HG02588 (cell line): ENCODE results near the gene RPUSD1.
"Not testable (repeated sequence)": the region's sequence is repeated elsewhere in the genome, so short reads cannot be mapped to it uniquely, and the experiment has no call there.

ENCODE experiments used
- ATAC-seq: cut with Tn5 transposase; IDR thresholded peaks from one replicate; pipeline ENCODE4 v1.9.1; 2021; ENCODE audit warnings: mild to moderate bottlenecking, moderate library complexity; ENCODE audit not compliant: unreplicated experiment

The RPUSD1 gene

DNA sequence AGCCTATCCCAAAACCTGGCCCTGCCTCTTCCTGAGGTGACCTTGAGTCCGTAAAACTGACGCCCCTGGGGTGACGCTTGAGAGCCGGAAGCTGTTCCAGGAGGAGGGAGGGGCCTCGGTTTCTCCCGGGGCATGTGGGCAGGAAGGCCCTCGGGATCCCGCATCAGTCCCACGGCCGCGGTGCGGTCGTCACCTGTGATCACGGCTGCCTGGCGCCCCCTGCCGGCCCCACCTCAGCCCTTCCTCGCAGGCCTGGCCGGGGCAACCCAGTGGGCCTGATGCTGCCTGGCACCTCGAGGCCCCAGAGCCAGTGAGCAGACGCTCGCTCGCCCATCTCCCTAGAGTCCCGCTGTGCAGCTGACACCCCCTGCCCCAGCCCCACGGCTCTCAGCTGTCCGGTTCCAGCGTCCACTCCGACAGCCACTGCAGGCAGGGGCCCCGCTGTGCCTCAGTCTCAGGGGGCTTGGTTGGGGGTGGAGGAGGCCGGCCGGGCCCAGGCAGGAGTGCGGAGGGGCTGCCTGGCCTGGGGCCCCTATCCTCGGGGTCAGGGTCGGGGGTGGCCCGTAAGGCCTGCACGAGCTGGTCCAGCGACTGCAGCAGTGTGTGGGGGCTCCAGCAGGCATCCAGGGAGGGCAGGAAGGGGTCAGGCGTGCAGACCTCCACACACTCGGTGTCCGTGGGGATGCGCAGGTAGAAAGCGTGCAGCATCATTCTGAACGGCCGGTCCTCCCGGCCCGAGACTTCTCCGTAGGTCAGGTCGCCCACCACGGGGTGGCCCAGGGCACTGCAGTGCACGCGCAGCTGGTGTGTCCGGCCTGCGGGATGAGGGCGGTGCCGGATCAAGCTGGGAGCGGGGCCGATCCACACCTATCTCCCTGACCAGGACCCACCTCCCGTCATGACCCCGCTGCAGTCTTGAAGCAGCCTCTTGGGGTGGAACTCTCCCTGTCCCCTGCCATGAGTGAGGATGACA is 2.3 kb downstream of the RPUSD1 start:
- ATAC-seq: no peak

DNA sequence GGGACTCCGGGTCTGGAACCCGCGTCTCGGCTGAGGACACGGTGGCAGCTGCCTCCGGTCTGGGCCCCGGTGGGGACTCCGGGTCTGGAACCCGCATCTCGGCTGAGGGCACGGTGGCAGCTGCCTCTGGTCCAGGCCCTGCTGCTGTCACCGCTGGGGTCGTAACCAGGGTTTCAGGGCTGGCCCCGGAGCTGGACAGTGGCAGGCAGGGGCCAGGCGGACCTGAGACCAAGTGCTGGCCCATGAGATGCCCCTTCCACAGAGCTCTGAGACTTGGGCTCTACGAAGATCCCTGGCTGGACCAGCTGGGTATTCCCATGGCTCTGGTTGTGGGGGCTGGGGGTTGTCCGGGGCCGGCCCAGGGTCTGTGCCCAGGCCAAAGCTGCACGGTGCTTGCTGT is 3.8 kb downstream of the RPUSD1 start:
- ATAC-seq: no peak

DNA sequence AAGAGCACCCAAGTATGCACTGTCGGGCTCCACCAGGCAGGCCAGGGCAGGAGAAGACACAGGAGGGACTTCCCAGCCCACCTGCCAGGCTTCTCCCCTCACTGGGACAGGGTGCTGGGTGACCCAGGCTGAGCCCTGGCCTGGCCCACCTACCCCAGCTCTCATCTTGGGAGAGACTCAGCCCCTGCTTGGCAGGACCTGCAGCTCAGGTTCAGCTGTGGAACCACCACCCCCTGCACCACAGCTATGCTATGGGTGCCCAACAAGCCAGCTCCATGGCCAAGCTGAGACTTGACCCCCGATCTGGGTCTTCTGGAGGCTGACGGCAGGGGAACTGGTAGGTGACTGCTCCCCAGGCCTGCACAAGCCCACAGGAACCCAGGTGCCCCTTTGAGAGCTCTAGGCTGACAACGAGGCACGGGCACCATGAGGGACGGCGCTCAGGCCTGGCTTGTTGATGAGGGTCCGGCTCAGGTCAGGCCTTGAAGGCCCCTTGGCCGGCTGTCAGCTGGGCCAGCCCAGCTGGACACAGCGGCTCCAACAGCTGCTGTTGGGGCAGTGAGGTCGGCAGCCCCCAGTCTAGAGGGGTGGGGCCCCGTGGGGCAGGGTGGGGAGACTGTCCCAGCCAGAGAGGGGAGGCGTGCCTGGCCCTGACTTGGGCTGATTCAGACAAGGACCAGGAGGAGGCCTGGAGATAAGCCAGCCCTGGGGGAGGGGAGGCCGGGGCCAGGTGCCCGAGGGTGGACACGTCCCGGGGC is 4.6 kb downstream of the RPUSD1 start:
- ATAC-seq: no peak

DNA sequence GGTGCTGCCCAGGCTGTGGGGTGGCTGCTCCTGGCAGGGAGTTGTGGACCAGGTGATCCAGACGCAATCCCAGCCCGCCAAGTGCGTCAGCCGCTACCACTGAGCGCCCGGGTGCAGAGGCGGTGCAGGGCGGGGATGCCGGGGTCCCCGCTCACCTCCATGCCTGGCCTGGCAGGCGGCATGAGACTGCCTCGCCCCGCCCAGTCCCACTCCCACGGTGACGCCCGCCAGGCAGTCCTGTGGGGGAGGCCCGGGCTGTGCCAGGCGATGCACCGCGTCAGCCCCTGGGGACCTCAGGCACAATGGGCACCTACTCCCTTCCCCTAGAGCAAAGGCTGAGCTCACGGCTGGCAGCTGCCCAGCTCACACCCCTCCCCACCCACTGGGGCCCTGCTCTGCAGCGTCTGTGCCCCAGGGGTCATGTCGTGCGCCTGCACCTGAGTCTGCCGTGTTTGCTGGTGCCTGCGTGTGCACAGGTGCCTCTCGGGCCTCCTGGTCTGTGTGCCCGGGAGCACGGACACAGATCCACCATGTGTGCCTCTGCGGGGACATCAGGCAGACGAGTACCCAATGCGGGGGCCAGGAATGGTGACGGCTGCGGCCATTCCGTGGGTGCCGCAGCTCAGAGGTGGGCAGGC is 5.3 kb downstream of the RPUSD1 start:
- ATAC-seq: no peak

DNA sequence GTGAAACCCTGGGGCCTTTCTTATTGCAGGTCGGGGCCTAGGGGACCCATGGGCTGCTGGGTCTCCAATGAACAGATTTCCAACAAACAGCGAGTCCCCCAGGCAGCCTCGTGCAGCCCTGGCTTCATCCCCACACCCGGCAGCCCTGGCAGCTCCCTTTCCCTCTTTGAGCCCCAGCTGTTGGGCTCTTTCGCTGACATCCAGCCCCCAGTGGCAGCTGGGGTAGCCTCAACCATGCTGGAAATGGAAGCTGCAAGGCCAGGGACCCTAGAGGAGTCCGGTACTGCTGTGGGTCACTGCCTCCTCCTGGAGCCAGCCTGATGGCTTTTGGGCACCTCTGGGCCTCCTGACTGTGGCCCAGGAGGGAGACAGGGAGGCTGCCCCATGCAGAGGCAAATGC is 5.9 kb downstream of the RPUSD1 start:
- no peak for ATAC-seq

DNA sequence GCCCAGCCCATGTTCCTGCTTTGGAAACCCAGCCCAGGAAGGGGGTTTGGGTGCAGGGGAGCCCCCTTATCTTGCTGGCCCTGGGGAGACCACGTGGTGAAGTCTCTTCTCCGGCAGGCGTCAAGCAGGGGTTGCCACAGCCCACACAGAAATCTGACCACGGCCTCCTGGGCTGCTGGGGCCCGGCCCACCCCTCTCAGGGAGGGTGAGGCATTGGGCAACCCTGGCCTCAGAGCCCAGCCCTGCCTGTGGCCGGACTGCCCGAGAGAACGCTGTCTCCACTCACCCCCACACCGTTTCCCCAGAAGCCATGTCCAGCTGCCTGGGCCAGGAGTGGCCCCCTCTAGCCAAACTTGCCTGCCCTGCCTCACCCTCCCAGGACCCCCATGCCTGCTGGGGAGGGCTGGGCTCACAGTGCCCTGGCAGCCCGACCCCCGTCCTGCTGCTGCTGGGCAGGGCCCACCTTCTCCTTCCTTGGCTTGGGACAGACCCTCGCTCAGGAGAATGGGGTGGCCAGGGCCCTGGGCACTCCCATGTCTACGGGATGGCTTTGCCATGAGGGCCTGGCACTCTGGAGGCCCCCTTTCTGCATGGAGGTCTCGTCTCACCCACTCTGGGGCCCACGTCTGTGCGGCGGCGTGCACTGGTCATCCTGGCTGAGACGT is 6.7 kb downstream of the RPUSD1 start:
- no peak for ATAC-seq

DNA sequence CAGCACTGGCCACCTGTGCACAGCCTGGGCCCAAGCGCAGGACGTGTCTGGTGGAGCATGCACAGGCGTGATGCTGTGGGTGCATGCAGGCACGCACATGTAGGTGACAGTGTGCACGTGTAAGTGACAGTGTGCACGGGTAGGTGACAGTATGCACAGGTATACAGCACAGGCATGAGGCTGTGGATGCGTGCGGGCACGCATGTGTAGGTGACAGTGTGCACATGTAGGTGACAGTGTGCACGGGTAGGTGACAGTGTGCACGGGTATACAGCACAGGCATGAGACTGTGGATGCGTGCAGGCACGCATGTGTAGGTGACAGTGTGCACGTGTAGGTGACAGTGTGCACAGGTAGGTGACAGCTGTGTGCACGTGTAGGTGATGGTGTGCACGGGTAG is 7.9 kb downstream of the RPUSD1 start:
- no peak for ATAC-seq

DNA sequence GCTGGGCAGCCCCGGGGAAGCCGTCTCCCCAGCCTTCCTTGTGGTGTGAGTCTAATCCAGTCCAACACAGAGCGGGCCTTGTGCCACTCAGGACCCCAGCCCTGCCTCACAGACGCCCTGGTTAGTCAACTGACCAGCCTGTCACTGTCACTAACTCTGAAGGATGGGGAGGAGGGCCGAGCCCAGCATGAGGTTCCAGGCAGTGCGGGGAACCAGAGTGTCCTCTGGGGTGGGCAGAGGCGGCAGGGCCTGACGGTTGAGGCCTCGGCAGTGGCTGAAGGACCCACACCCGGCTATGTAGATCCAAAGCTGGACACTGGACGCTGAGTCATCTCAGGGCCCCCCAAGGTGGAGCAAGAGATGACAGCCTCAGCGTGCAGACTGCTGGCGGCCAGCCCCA is 8.6 kb downstream of the RPUSD1 start:
- ATAC-seq: no peak

DNA sequence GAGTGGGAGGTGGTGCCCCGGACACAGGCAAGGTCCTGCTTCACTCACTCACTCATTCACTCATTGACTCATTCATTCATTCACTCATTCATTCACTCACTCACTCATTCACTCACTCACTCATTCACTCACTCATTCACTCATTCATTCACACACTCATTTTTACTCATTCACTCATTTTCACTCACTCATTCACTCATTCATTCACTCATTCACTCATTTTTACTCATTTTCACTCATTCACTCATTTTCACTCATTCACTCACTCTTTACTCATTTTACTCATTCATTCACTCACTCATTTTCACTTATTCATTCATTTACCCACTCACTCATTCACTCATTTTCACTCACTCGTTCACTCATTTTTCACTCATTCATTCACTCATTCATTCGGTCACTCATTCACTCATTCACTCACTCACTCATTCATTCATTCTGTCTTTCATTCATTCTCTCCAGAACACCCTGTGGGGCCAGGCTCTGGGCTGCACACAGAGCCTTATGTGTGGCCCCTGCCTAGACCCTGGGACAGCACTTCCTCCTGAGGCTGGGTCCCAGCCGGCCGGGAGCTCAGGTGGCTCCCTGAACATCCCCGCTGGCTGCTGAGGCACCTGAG is 9.2 kb downstream of the RPUSD1 start:
- no peak for ATAC-seq

DNA sequence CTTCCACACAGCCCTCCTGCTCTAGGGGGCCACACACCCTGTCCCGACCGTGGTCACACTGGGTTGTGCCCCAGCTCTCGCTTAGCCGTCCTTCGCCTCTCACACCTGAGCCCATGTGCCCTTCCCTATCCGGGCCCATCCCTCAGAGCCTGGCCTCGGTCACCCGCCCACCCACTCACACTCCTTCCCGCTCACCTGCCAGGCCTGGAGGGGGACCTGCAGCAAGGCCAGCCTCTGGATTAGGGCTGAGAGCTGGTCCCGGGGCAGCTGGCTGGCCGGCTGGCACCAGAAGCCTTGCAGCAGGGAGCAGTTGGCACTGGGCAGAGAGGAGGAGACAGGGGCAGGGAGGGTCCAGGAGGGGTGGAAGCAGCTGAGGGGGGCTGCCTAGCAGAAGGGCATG is 9.7 kb downstream of the RPUSD1 start:
- no peak for ATAC-seq

DNA sequence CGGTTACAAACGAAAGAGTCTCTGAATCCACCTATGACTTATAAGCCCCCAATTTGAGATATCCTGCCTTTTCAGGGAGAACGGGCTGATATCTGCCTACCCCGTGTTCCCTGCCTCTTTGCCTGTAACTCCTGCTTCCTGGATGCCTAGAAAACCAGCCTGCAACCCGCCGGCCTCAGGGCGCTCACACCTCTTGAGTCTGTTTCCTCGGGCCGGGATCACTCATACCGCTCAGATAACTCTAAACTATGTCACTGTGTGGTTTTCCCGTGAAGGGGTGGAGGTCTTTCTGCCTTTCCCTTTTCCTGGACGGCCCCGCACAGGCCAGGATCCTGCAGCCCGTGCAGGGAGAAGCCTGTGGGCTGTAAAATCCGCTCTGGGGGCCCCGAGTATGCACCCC is 10.4 kb downstream of the RPUSD1 start:
- ATAC-seq: no peak

DNA sequence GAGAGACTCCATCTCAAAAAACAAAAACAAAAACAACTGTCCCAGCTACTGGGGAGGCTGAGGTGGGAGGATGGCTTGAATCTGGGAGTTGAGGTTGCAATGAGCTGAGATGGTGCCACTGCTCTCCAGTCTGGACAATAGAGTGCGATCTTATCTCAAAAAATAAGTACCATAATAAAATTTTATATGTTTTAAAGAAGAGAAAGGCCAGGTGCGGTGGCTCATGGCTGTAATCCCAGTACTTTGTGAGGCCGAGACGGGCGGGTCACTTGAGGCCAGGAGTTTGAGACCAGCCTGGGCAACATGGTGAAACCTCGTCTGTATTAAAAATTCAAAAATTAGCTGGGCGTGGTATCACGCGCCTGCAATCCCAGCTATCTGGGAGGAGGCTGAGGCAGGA is 11.4 kb downstream of the RPUSD1 start:
- no peak for ATAC-seq

DNA sequence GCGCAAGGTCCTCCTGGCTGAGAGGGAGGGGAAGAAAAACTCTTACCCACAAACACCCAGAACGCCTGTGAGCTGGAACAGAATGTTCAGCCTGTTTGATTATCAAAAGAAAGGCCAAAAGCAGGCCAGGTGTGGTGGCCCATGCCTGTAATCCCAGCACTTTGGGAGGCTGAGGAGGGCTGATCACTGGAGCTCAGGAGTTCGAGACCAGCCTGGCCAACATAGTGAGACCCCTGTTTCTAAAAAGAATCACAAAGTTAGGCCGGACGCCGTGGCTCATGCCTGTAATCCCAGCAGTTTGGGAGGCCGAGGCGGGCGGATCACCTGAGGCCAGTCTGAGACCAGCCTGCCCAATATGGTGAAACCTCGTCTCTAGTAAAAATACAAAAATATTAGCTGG is 11.9 kb downstream of the RPUSD1 start:
- ATAC-seq: not testable (repeated sequence)

DNA sequence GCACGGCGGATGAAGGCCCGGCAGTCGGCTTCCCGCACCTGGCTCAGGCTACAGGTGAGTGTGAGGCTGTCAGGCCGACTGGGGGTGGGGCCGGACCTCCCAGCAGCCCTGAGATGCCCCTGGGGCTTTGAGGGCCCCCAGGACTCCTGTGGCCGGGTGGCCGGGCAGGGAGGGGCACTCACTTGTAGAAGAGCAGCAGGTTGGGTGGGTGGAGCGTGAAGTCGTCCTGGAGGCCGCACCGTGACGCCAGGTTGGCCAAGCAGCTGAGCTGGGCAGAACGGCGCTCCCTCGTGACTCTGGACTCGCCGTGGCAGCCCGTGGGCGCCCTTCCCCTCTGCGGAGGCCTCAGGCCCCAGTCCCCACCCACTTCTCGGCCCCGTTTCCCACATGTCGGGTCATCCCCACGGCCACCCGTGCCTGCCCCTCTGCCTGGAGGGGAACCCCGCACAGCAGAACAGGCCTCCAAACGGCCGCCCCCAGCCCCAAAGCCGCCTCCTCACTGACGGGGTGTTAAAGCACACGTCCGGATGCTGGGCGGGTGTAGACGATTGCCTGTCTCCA is 12.9 kb downstream of the RPUSD1 start:
- ATAC-seq: no peak

DNA sequence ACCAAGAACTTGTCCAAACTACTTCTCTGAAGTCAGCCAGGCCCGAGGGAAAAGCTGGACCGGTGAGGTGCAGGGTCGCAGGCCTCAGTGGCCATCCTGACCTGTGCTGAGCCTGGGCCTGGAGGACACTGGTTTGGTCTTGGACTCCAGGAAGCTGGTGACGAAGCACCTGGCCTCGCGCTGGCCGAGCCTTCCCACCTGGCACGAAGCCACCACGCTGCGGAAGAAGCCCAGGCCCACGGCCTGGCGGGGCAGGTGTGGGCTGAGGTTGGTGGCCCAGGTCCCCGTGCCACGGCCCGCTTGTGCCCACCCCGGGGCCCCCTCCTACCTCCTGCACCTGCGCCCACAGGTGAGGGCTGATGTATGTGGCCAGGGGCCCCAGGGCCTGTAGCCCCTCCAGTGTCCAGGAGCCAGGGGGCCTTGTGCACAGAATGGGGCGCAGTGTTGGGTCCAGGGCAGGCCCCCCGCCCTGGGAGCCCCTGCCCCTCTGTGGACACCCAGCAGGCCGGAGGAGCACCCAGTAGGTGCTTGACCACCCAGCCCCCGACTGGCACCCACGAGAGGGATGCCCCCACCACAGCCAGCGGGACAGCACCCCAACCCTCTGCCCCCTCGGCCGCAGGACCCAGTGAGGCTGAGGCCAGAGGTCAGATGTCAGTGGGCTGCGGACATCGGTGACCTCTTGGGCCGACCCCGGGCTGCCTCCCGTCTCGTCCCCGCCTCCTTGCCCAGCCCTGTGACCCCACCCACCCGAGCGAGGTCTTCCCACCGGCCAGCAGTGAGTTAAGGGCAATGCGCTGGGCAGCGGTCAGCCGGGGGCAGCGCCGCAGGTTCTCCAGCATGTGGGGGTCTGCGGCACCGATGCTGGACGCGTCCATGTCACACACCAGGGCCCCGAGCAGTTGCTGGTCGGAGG is 13.8 kb downstream of the RPUSD1 start:
- no peak for ATAC-seq

DNA sequence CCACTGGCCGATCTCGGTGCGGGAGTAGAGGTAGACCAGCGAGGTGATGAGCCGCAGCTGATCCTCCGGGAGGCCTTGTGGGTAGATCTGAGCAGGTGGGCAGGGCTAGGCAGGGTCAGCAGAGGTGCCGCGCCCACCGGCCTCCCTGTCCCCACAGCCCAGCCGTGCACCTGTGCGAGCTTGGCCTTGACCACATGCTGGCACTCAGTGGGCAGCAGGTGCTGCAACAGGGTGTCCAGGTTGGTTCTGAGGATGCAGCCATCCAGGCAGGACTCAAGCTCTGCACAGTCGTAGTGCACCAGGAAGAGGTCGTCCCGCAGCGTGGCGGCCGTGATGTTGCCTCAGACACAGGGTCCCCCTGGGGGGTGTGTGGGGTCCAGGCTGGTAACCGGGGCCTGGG is 15.2 kb downstream of the RPUSD1 start:
- ATAC-seq: no peak

DNA sequence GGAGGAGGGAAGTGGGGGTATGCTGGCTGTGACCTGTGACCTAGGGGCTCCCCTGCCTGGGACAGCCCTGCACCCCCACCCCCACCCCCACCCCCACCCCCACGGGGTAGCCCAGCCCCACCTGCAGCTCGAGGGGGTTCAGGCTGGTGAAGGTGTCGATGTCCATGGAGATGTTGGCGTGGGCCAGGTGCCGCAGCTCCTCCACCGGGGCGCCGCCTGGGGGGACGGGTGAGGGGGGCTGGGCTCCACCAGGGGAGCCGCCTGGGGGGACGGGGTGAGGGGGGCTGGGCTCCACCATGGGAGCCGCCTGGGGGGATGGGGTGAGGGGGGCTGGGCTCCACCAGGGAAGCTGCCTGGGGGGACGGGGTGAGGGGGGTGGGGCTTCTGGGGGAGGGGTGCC is 17.8 kb downstream of the RPUSD1 start:
- ATAC-seq: no peak

DNA sequence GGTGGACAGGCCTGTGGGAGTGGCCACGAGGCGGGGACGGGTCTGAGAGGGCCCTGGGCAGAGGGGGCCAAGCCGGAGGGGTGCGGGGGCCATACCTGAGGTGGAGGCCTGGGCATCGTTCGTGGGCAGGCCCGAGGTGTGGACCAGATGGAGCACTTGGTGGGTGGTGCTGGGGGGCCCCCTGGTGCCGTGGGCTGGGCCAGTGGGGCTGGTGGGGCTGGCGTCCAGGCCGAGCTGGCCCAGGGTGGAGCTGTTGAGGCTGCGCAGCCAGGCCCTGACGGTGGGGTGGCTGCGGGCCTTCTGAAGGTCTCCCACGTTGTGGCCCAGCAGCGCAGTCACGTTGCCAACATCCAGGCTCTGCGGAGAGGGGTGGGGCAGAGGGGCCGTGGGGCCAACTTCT is 18.2 kb downstream of the RPUSD1 start:
- ATAC-seq: no peak

DNA sequence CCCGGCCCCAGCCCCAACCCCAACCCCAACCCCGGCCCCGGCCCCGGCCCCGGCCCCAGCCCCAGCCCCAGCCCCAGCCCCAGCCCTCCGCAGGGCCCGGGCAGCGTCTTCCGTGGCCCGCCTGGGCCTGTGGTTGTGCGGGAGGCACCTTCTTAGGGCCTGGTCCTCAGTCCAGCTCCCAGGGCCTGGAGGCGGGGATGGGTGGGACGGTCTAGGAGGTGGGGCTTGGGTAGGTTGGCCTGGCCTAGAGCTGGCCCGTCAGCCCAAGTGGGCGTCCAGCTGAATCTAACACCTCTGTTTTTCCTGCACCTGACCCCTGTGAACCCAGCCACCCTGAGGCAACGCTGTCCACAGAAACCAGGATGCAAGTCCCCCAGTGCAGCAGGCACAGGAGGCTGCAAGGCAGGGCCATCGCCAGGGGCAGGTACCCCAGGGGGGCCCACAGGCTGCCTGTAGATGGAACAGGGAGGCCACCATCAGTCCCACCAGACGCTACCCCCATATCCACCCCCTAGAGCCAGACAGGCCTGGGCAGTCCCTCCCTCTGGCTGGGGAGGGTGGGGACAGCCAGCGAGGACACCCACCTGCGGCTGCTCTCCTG is 18.9 kb downstream of the RPUSD1 start:
- no peak for ATAC-seq
